IMR-90 (cell line): ENCODE data around the gene DHX34.

Source experiments
- CEBPB ChIP-seq: IDR thresholded peaks from 2 replicates; pipeline ENCODE4 v1.6.1; 2012; ENCODE audit warnings: low read depth, low read length, improper control_type of control experiment
- CHD1 ChIP-seq: IDR thresholded peaks from 2 replicates; pipeline ENCODE4 v1.6.1; 2012; ENCODE audit warnings: low read depth, low read length, improper control_type of control experiment
- CTCF ChIP-seq: conservative IDR thresholded peaks from 2 replicates; pipeline ENCODE4 v1.5.1; 2012; ENCODE audit warnings: mild to moderate bottlenecking, low read depth, low read length, improper control_type of control experiment
- ELK1 ChIP-seq: fragments of 150-350 bp; IDR thresholded peaks from 2 replicates; pipeline ENCODE4 v1.6.1; 2016; ENCODE audit warnings: low read depth, mild to moderate bottlenecking, low read length, moderate library complexity, borderline replicate concordance
- FOS ChIP-seq: fragments of 150-350 bp; IDR thresholded peaks from 2 replicates; pipeline ENCODE4 v1.6.1; 2016; ENCODE audit warnings: low read depth, low read length
- MXI1 ChIP-seq: IDR thresholded peaks from 2 replicates; pipeline ENCODE4 v1.6.1; 2012; ENCODE audit warnings: low read depth, mild to moderate bottlenecking, low read length, moderate library complexity, borderline replicate concordance
- NFE2L2 ChIP-seq: fragments of 150-350 bp; IDR thresholded peaks from 2 replicates; pipeline ENCODE4 v1.6.1; 2016; ENCODE audit warnings: low read depth, mild to moderate bottlenecking, low read length
- POLR2A ChIP-seq: IDR thresholded peaks from 2 replicates; pipeline ENCODE4 v1.6.1; 2012; ENCODE audit warnings: mild to moderate bottlenecking, low read depth, low read length
- RAD21 ChIP-seq: IDR thresholded peaks from 2 replicates; pipeline ENCODE4 v1.6.1; 2012; ENCODE audit warnings: low read length, improper control_type of control experiment
- RCOR1 ChIP-seq: IDR thresholded peaks from 2 replicates; pipeline ENCODE4 v1.6.1; 2012; ENCODE audit warnings: mild to moderate bottlenecking, low read length, improper control_type of control experiment; ENCODE audit not compliant: insufficient replicate concordance
- SMC3 ChIP-seq: fragments of 150-350 bp; IDR thresholded peaks from 2 replicates; pipeline ENCODE4 v1.6.1; 2016; ENCODE audit warnings: low read depth, mild to moderate bottlenecking, antibody characterized with exemption, low read length, moderate library complexity
- USF2 ChIP-seq: fragments of 150-350 bp; IDR thresholded peaks from 2 replicates; pipeline ENCODE4 v1.6.1; 2017; ENCODE audit warnings: mild to moderate bottlenecking, antibody characterized with exemption, low read length, low read depth

- no peak for TF ChIP-seq CTCF
- TF ChIP-seq USF2, result no peak
- no peak for TF ChIP-seq MXI1
- no peak for TF ChIP-seq RAD21
- TF ChIP-seq CEBPB, result no peak
- no peak for TF ChIP-seq POLR2A
- no peak for TF ChIP-seq RCOR1
- TF ChIP-seq NFE2L2, result no peak
- TF ChIP-seq CHD1, result no peak
- no peak for TF ChIP-seq FOS
- TF ChIP-seq SMC3, result no peak
- no peak for TF ChIP-seq ELK1
These were observed 32.0 kb downstream of the DHX34 start for GRCh38 chr19:47381121-47381520.
